Measurements from ENCODE around the gene DDX51.
"Not testable (repeated sequence)": the region's sequence is repeated elsewhere in the genome, so short reads cannot be mapped to it uniquely, and the experiment has no call there.

The DDX51 gene

GRCh38 chr12:132111654-132112304 lies 32.3 kb downstream of the DDX51 start:
- no peak for DNase-seq

DNA sequence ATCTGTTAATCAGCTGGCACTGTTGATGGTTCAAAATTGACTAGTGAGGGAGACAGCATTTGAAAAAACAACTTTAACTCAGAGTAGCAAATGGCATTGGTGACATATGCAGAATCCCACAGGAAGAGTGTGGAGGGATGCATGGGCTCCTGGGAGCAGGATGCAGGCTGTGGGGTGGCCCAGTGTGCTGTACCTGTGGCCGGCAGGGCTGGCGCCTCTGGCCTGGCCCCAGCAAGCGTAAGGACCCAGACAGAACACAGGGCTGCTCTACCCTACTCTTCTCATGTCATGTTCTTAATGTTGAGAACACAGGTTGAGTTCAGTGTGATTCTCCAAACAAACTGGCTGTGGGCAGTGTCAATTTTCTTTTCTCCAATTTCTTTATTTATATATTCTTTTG lies 33.4 kb downstream of the DDX51 start:
- DNase-seq, result no peak

GRCh38 chr12:132109741-132110140 lies 34.4 kb downstream of the DDX51 start:
- DNase-seq, result no peak

DNA sequence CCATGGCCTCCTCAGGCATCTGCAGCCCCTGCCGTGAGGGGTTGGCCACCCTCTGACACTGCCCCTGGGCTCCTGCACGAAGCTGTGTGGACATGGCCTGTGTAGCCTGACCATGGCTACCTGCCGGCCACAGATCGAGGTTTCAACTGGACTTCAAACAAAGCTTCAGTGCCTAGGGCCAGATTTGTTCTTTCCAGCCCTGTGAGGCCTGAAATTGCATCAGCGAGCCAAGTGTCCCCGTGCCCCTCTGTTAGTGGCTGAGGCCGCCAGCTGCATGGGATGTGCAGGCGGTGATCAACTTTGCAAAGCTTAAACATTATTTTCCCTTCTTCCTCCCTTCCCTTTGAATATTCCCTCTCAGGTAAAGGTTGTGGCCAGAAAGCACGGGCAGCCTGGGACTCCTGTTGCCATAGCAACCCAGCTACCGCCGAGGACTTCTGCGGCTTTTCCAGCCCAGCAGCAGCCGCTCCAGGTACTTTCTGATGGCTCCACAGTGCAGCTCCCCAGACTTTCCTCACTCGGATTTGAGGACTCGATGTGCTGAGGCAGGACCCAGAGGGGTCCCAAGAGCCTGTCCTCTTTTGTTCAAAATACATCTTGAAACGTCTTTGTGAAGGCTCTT lies 35.8 kb downstream of the DDX51 start:
- DNase-seq, result no peak

- no peak for DNase-seq
Measured at GRCh38 chr12:132106921-132107320, 37.2 kb downstream of the DDX51 start.

GRCh38 chr12:132105467-132105866 lies 38.7 kb downstream of the DDX51 start:
- no peak for DNase-seq

DNA sequence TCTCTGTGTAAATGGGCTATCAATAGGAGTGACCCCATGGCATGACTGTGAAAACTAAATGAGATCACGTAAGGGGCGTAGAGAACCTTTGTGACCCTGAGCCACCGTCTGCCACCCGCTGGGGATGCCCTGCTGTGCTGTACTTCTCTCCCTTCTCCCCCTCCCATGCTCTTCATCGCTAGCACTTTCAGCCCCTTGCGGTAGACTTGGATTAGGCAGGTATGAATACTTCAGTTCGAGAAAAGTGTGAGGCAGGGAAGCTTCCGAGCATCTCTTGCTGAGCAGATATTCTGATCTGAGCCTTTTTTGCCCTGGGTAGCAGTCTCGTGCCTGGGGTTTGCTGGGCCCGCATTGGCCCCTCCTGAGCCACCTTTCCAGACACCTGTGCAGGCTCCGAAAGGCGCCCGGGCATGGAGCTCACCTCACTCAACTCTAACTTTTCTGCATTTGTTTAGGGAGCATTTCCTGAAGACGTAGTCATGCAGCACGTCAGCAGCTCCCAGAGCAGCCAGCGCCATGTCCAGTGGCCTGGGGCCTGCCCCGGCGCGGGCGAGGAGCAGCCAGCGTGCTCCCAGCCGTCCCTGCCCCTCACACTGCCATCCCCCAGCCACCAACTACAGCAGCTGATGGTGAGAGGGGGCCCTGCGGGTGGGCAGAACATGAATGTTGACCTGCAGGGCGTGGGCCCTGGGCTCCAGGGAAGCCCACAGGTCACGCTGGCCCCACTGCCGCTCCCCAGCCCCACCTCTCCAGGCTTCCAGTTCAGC lies 40.4 kb downstream of the DDX51 start:
- DNase-seq, result no peak

DNA sequence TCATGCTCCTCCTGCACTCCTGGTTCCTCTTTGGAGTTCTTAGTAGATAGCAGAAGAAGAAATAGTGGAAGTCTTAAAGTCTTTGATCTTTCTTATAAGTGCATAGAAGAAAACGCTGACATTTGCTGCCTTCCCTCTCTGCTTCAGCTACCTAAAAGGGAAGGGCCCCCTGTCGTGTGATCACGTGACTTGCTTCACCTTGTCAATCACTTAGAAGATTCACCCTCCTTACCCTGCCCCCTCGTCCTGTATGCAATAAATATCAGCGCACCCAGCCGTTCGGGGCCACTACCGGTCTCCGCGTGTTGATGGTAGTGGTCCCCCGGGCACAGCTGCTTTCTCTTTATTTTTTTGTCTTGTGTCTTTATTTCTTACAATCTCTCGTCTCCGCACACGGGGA lies 41.0 kb downstream of the DDX51 start:
- not testable (repeated sequence) for DNase-seq

GRCh38 chr12:132102297-132102696 lies 41.8 kb downstream of the DDX51 start:
- no peak for DNase-seq

DNA sequence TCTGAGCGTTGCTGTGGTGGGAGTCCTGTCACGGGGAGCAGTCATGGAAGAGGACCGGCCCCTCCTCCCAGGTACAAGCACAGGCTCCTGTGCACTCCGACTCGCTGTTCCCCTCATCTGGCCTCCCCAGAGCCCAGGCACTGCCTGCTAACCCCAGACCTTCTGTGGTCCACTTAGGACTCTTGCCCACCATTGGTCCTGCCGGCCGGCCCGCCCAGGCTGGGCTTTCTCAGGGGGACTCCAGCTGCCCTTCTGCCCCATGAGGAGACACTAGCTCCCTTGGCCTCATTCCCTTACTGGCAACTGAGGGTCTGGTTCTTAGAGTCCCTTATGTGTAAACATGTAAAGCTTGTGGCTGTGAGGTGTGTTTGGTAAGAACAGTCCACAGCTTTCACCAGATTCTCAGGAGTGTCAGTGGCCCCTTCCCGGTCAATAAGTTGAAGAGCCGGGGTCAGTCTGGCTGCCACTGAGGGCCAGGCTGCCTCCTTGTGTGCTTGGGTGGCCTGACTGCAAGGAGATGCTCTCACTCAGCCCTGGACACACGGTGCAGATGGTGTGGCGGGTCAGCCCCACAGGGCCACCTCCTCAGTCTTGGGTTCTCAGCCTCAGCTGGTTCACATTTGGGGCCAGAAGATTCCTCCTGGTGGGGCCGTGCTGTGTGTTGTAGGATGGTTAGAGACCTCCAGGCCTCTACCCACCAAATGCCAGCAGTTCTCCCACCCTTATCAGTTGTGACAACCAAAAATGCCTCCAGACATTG lies 43.6 kb downstream of the DDX51 start:
- no peak for DNase-seq

- DNase-seq, result no peak
Measured at GRCh38 chr12:132099739-132100138, 44.4 kb downstream of the DDX51 start.

DNA sequence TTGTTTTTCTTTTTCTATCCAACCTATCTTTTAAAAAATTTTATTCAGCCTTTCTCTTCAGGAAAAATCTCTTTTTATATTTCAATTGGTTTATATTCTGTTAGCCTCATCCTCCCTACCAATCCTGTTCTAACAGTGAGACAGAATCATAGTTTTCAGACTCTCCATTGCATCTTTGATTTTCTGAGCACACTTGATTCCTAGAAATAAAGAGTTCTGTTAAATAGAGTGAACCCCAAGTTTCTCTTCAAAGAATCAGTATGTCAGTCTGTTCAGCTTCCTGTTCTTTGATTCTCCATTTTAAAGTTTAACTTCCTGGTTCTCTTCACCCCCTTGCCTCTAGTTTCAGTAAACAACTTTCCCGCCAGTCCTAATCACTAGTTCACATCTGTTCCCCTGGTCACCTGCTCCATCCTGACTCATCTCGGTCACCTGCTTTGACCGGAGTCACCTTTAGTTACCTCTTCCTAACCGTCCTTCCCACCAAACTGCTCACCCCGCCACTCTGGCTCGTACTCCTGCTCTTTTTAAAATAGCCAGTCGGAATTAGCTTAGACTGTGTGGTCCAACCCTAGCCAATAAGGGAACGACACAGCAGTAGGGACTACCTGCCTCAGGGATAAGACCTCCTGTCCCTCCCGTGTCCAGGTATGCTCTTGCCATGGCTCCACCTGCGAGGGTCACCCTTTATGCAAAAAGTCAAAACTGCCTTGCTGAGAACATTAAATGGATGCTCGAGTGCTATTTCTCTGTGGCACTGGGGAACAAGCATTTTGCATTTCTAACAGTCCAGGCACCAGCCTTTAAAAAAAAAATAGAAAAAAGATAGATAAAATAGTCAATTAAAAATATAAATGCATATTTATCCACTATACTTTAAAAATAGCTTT lies 48.4 kb downstream of the DDX51 start:
- DNase-seq, result no peak

GRCh38 chr12:132094269-132094891 lies 49.7 kb downstream of the DDX51 start:
- DNase-seq, result no peak

DNA sequence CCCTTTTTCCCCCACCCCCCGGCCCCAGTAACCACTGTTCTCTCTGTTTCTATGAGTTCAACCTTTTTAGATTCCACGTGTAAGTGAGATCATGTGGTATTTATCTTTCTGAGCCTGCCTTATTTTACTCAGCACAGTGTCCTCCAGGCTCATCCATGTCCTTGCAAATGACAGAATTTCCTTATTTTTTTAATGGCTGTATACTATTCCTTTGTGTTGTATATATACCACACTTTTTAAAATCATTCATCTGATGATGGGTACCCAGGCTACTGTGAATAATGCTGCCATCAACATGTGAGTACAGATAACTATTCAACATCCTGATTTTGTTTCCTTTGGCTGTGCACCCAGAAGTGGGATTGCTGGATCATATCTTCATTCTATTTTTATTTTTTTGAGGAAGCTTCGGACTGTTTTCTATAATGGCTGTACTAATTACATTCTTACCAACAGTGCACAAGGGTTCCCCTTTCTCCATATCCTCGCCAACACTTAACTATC lies 54.7 kb downstream of the DDX51 start:
- DNase-seq, result peak in 1 of 2 donors; percentile 5
